Measurements from ENCODE around the gene LHX8. TPM values are rescaled to one million over a fixed set of nuclear protein-coding genes. Genes with fewer than 3 reads are reported as not detected.
"Not testable (repeated sequence)": the region's sequence is repeated elsewhere in the genome, so short reads cannot be mapped to it uniquely, and the experiment has no call there.

LHX8 gene
- polyA plus RNA-seq, result not detected

DNA sequence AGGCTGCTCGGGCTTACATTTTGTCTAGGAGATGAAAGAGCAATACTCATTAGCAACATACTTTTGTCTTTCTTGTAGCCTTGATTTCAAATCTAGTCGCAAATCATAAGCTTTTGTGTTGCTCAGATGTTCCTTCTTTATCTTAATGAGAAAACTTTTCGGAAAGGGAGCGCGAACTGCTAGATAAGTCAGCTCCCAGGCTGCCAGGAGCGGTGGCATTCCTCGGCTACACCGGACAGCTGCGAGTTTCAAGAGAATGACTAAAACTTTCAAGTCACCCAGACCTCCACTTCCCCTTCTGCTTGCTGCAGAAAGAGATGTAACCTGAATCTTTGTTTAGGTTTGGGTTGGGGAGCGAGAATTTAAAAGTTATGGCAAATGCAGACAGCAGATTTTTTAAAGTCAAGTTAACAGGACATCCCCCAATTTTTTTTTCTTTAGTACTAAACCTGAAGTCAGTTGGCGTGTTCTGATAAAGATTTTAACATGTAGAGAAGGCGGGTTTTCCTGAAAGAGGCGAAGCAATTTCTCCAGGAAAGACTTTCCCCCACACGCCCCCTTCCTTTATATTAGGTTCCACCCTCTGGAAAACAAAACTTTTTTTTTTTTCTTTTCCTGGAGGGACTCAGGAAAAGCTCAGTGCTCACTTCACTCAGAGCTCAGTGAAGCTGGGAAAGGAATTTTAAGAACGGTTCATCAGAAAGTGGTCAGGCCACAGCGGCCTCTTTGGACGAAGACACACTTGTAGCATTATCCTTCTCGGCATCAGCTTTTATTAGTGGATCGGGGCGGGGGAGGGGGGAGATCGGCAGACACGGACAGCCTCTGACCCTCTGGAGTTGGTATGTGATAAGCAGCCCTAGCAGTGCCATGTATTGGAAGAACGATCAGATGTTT, at the start of gene LHX8:
Gene LHX8 (plus strand): TSS at position 639 of the 897 bp plus-strand sequence. CDS start 2,227 bp downstream, outside the sequence.
- WGBS, 3 donors, result 8 to 15% (median 13%) methylated on average over 23 of the region's 23 CpGs

DNA sequence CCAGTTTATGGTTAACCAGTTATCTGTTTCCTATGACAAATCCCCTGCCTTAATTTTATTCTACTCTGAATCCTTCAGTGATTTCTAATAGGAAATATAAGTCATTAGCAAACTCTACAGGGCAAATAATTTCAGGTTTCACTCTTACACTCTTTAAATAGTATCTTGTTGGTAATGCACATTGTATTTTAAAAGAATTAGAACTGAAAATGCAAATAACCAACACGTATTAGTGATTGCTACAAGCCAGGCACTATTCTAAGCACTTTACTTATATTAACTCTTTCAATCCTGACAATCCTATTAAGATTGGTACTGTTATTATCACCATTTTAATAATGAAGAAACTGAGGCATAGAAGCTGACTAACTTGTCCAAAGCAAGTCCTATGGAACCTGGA, 48.3 kb upstream of the LHX8 start:
- 26 to 49% (median 48%) methylated on average over 1 of the region's 1 CpG for WGBS, 3 donors
- no peak overlapping the region for H3K27ac ChIP-seq (ENCODE audit: low read depth, low read length)

More for the DNA sequence above, at the start of gene LHX8:
- H3K27ac ChIP-seq (ENCODE audit: low read depth, low read length), result no peak within 1 kb of the TSS

- H3K27ac ChIP-seq (ENCODE audit: low read depth, low read length), result no peak overlapping the region
- WGBS, 3 donors, result 65 to 79% (median 77%) methylated on average over 2 of the region's 2 CpGs
These were observed 46.9 kb upstream of the LHX8 start for GRCh38 chr1:75087278-75087677.

GRCh38 chr1:75092141-75092540, 42.0 kb upstream of the LHX8 start:
- no peak overlapping the region for H3K27ac ChIP-seq (ENCODE audit: low read depth, low read length)
- WGBS, 3 donors, result 46 to 63% (median 59%) methylated on average over 3 of the region's 3 CpGs

GRCh38 chr1:75097654-75098053, 36.5 kb upstream of the LHX8 start:
- WGBS, 3 donors, result 42 to 55% (median 46%) methylated on average over 1 of the region's 1 CpG
- H3K27ac ChIP-seq (ENCODE audit: low read depth, low read length), result no peak overlapping the region

DNA sequence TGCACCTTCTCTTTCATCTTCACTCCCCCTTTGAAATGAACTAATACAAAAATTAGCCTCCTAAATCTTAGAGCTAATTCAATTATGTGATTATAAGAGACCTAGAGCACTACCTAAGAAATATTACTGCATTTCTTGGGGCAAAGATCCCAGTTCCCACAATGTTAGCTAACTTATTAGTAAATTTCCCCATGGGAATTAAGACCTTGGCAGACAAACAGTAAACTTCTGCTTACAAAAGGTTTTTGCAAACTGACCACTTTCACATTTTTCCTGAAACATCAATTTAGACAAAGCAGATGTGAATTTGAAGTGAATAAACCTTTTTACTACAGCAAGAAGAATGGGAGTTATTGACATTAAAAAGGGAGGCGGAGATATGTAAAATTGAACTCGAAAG, 34.6 kb upstream of the LHX8 start:
- WGBS, 3 donors, result 62 to 77% (median 69%) methylated on average over 2 of the region's 2 CpGs

GRCh38 chr1:75100481-75101092, 33.6 kb upstream of the LHX8 start:
- 43 to 47% (median 43%) methylated on average over 10 of the region's 10 CpGs for WGBS, 3 donors
- no peak overlapping the region for H3K27ac ChIP-seq (ENCODE audit: low read depth, low read length)

More for the DNA sequence above, 34.6 kb upstream of the LHX8 start:
- H3K27ac ChIP-seq (ENCODE audit: low read depth, low read length), result no peak overlapping the region

- not testable (repeated sequence) for H3K27ac ChIP-seq (ENCODE audit: low read depth, low read length)
- 86 to 91% (median 91%) methylated on average over 23 to 26 of the region's 26 CpGs for WGBS, 3 donors
These were observed 21.7 kb upstream of the LHX8 start for GRCh38 chr1:75112362-75112951.

DNA sequence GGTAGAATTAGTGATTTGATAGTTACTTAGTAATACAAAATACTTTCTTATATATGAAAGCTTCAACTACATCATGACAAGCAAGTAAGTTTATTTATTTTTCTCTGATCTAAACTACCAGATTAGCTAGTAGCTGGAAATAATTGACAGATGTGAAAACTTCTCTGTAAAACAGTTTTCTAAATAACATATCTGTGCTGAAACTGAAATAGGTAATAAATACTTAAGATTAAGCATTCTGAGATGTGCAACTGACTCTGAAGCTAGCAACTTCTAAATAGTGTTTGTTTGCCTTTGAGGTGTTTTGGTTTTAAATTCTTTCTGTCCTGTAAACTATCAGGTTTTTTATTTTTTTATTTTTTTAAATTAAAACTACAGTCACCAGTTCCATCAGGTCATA, 18.5 kb upstream of the LHX8 start:
- H3K27ac ChIP-seq (ENCODE audit: low read depth, low read length), result no peak overlapping the region

- 57 to 82% (median 77%) methylated on average over 1 of the region's 1 CpG for WGBS, 3 donors
- H3K27ac ChIP-seq (ENCODE audit: low read depth, low read length), result no peak overlapping the region
These were observed 10.4 kb upstream of the LHX8 start for GRCh38 chr1:75123756-75124155.

GRCh38 chr1:75124510-75124909, 9.7 kb upstream of the LHX8 start:
- WGBS, 3 donors, result 18 to 29% (median 23%) methylated on average over 23 of the region's 23 CpGs
- H3K27ac ChIP-seq (ENCODE audit: low read depth, low read length), result no peak overlapping the region

DNA sequence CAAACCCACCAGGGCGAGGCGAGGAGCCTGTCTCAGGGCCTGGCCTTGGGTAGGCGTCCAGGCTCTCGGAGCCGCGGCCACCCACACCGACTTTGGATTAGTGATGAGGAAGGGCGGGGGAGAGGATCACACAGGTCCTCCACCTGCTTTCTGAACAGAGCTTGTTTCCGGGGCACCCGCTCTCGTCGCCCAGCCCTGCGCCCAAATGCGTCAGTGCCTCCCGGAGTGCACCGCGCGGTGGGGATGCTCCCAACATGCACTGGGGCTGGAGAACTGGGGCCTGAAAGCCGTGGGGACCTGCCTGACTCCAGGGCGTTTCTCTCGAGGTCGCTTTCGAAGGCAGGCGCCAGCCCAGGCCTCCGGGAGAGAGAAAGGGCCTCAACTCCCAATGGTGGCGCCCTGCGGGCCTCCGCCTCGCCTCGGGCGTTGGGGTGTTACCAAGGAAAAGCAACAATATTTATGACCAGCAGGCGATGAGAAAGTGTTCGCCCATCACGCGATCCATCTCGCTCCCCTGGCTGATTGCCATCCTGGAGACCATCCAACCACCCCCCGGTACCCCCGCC, 8.9 kb upstream of the LHX8 start:
- H3K27ac ChIP-seq (ENCODE audit: low read depth, low read length), result no peak overlapping the region
- 12 to 39% (median 18%) methylated on average over 38 of the region's 38 CpGs for WGBS, 3 donors

DNA sequence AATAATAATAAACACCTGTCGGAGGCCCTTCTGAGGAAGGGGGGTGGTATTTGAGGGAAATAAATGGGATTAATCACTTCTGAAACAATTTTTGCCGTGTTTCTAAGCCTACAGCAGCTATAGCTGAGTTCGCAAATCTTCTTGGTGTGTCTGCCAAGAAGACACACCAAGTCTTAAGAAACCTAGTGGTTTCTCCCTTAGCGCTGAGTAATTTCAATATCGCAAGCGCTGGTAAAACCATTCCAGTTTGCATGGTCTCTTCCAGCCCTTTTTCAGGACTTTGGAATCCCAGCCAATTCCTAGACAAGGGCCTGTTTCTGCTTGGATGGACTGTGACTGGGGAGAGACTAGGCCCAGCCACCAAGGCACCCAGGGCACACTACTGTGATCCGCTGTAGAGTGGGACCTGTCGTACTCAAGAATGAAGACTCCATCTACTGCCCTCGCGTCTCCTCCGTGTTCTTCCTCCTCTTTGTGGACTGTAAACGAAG, 7.5 kb upstream of the LHX8 start:
- no peak overlapping the region for H3K27ac ChIP-seq (ENCODE audit: low read depth, low read length)
- 16 to 39% (median 20%) methylated on average over 12 of the region's 12 CpGs for WGBS, 3 donors

GRCh38 chr1:75127916-75128717, 6.1 kb upstream of the LHX8 start:
- 4 to 12% (median 8%) methylated on average over 27 of the region's 27 CpGs for WGBS, 3 donors
- H3K27ac ChIP-seq (ENCODE audit: low read depth, low read length), result no peak overlapping the region

GRCh38 chr1:75129660-75129982, 4.6 kb upstream of the LHX8 start:
- H3K27ac ChIP-seq (ENCODE audit: low read depth, low read length), result no peak overlapping the region
- WGBS, 3 donors, result 2 to 5% (median 4%) methylated on average over 10 of the region's 10 CpGs

DNA sequence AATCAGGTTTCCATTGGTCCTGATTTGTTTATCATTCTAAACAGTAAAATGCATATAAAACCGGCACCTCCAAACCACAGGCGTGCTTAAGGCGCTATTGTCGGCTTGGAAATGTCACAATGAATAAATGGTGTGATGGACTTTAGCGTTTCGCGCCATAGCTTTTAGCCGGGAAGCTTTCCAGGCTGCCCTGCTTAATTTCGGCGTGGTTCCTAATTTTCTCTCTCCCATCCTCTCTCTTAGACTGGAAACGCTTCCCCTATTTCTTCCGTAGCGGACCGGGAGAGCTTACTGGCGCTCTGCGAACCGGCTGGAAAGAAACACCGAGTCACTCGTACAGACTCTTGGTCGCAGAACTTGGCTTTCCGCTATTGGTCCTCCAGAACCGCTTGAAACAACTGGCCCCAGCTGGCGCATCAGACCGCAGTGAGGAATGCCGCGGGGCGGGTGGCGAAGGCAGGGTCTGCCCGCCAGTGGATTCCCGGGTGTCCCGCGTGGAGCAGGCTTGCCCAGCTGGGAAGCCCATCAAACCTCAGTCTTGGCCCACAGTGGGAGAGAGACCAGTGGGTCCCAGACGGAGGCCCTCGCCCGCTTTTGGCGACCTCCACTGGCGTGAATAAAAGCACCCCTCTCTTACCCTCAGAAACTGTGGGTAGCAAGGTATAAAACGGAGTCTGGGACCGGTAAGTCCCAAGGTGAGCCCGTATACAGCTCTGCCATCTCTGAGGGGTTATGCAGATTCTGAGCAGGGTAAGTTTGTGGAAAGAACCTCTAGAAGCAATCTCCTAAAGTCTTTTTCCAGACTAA, 4.0 kb upstream of the LHX8 start:
- no peak overlapping the region for H3K27ac ChIP-seq (ENCODE audit: low read depth, low read length)
- 3 to 5% (median 5%) methylated on average over 40 of the region's 40 CpGs for WGBS, 3 donors

- 4 to 7% (median 6%) methylated on average over 36 of the region's 36 CpGs for WGBS, 3 donors
These were observed 3.2 kb upstream of the LHX8 start for GRCh38 chr1:75130865-75131564.

More at GRCh38 chr1:75130865-75131564, 3.2 kb upstream of the LHX8 start:
- H3K27ac ChIP-seq (ENCODE audit: low read depth, low read length), result no peak overlapping the region
